Activated gamma-delta T cell treated with Interleukin-2 at 50 U/mL for 16 hours (primary cell): ENCODE results near the gene ANKRD13D.
"Not testable (repeated sequence)": the region's sequence is repeated elsewhere in the genome, so short reads cannot be mapped to it uniquely, and the experiment has no call there.

Experiments
- DNase-seq: peaks from one replicate; pipeline ENCODE4 v3.0.0-alpha.2; 2020

Gene ANKRD13D

GRCh38 chr11:67289226-67289650, at the start of gene ANKRD13D:
TSS of gene ANKRD13D (plus strand) at chr11:67289303. CDS start at chr11:67289461, 158 bp downstream.
- no peak for DNase-seq

- peak; percentile 95 for DNase-seq
Measured at GRCh38 chr11:67239783-67240575, 49.1 kb upstream of the ANKRD13D start.

GRCh38 chr11:67240576-67241389, 48.3 kb upstream of the ANKRD13D start:
- DNase-seq = peak; percentile 74

- no peak for DNase-seq
Measured at GRCh38 chr11:67242548-67242947, 46.6 kb upstream of the ANKRD13D start.

GRCh38 chr11:67243051-67243450, 46.1 kb upstream of the ANKRD13D start:
- no peak for DNase-seq

- DNase-seq = no peak
Measured at GRCh38 chr11:67245046-67245445, 44.1 kb upstream of the ANKRD13D start.

GRCh38 chr11:67247946-67248550, 41.1 kb upstream of the ANKRD13D start:
- DNase-seq = no peak

GRCh38 chr11:67248653-67249052, 40.5 kb upstream of the ANKRD13D start:
- no peak for DNase-seq

GRCh38 chr11:67250059-67251043, 38.8 kb upstream of the ANKRD13D start:
- DNase-seq = no peak

GRCh38 chr11:67251841-67252240, 37.3 kb upstream of the ANKRD13D start:
- no peak for DNase-seq

GRCh38 chr11:67252831-67253239, 36.3 kb upstream of the ANKRD13D start:
- no peak for DNase-seq

GRCh38 chr11:67253872-67254624, 35.1 kb upstream of the ANKRD13D start:
- no peak for DNase-seq

GRCh38 chr11:67254798-67255197, 34.3 kb upstream of the ANKRD13D start:
- DNase-seq = no peak

GRCh38 chr11:67255353-67255752, 33.8 kb upstream of the ANKRD13D start:
- no peak for DNase-seq

- no peak for DNase-seq
Measured at GRCh38 chr11:67255864-67256263, 33.2 kb upstream of the ANKRD13D start.

GRCh38 chr11:67256477-67257135, 32.5 kb upstream of the ANKRD13D start:
- DNase-seq = no peak

- DNase-seq = no peak
Measured at GRCh38 chr11:67260406-67260805, 28.7 kb upstream of the ANKRD13D start.

- not testable (repeated sequence) for DNase-seq
Measured at GRCh38 chr11:67260885-67261639, 28.0 kb upstream of the ANKRD13D start.

- no peak for DNase-seq
Measured at GRCh38 chr11:67261640-67261945, 27.5 kb upstream of the ANKRD13D start.

GRCh38 chr11:67261946-67262681, 27.0 kb upstream of the ANKRD13D start:
- no peak for DNase-seq
